Chondrocyte (in vitro differentiated cells): ENCODE data around the gene HOXD13. TPM values are rescaled to one million over a fixed set of nuclear protein-coding genes. Genes with fewer than 3 reads are reported as not detected.

Source experiments
- DNase-seq: peaks from one replicate; pipeline ENCODE4 v3.0.0; 2021; ENCODE audit warnings: mixed read lengths, low spot score
- H3K27ac Mint-ChIP-seq: one replicate; pipeline ENCODE4 v1.8.0; 2021; ENCODE audit warnings: mild to moderate bottlenecking, moderate library complexity, mixed read lengths; ENCODE audit not compliant: unreplicated experiment
- H3K27me3 Mint-ChIP-seq: 2 replicates; pipeline ENCODE4 v1.8.0; 2021; ENCODE audit warnings: low read depth, mixed read lengths
- H3K36me3 Mint-ChIP-seq: 2 replicates; pipeline ENCODE4 v1.8.0; 2021; ENCODE audit warnings: low read depth, mixed read lengths
- H3K4me1 Mint-ChIP-seq: 2 replicates; pipeline ENCODE4 v1.8.0; 2021; ENCODE audit warnings: low read depth, mild to moderate bottlenecking, mixed read lengths
- H3K4me3 Mint-ChIP-seq: one replicate; pipeline ENCODE4 v1.8.0; 2021; ENCODE audit warnings: mild to moderate bottlenecking, moderate library complexity, mixed read lengths; ENCODE audit not compliant: unreplicated experiment
- H3K9me3 Mint-ChIP-seq: 2 replicates; pipeline ENCODE4 v1.8.0; 2021; ENCODE audit warnings: low read depth, mixed read lengths
- CTCF ChIP-seq: fragments of 200-600 bp; sonication (generic); IDR thresholded peaks from 2 replicates; pipeline ENCODE4 v1.5.0; 2021; ENCODE audit warnings: antibody characterized with exemption, mild to moderate bottlenecking, moderate library complexity
- total RNA-seq: library from RNA; stranded (reverse); gene quantifications from 3 replicates; pipeline ENCODE4 v1.2.1, GENCODE V29; 2021

HOXD13 gene
- total RNA-seq, 1 donor from 2014 or later: not detected

GRCh38 chr2:176081376-176081836 is 11.1 kb upstream of the HOXD13 start:
- no peak for TF ChIP-seq CTCF
- H3K27me3 Mint-ChIP-seq: peaks cover 72% of the 10 kb centered on the region
- H3K4me1 Mint-ChIP-seq: peaks cover 27% of the 10 kb centered on the region
- H3K4me3 Mint-ChIP-seq: no peak overlapping the region
- H3K9me3 Mint-ChIP-seq: no peaks in the 10 kb centered on the region
- DNase-seq: no peak
- H3K36me3 Mint-ChIP-seq: peaks cover 6% of the 10 kb centered on the region
- H3K27ac Mint-ChIP-seq: no peak overlapping the region

GRCh38 chr2:176081837-176082524 is 10.5 kb upstream of the HOXD13 start:
- DNase-seq: no peak
- peaks cover 6% of the 10 kb centered on the region for H3K36me3 Mint-ChIP-seq
- peaks cover 74% of the 10 kb centered on the region for H3K27me3 Mint-ChIP-seq
- TF ChIP-seq CTCF: no peak
- H3K4me1 Mint-ChIP-seq: peaks cover 27% of the 10 kb centered on the region
- H3K27ac Mint-ChIP-seq: no peak overlapping the region
- no peaks in the 10 kb centered on the region for H3K9me3 Mint-ChIP-seq
- no peak overlapping the region for H3K4me3 Mint-ChIP-seq

DNA sequence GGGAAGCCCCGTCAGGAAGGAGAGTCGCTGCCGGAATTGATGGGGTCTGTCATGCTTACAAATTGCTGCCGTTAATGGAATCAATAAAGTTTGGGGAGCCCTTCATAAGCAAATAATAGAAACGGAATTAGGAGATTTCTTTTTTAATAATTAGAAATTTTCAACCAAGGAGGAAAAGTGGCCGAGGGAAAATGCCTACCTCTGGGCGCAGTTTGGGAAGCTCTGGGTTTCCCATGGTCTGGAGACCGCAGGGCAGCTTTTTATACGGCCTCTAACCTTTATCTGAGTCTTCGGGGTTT is 10.0 kb upstream of the HOXD13 start:
- DNase-seq: no peak
- H3K4me1 Mint-ChIP-seq: peaks cover 27% of the 10 kb centered on the region
- no peak overlapping the region for H3K4me3 Mint-ChIP-seq
- no peaks in the 10 kb centered on the region for H3K9me3 Mint-ChIP-seq
- H3K36me3 Mint-ChIP-seq: peaks cover 6% of the 10 kb centered on the region
- no peak for TF ChIP-seq CTCF
- peaks cover 74% of the 10 kb centered on the region for H3K27me3 Mint-ChIP-seq
- H3K27ac Mint-ChIP-seq: no peak overlapping the region

DNA sequence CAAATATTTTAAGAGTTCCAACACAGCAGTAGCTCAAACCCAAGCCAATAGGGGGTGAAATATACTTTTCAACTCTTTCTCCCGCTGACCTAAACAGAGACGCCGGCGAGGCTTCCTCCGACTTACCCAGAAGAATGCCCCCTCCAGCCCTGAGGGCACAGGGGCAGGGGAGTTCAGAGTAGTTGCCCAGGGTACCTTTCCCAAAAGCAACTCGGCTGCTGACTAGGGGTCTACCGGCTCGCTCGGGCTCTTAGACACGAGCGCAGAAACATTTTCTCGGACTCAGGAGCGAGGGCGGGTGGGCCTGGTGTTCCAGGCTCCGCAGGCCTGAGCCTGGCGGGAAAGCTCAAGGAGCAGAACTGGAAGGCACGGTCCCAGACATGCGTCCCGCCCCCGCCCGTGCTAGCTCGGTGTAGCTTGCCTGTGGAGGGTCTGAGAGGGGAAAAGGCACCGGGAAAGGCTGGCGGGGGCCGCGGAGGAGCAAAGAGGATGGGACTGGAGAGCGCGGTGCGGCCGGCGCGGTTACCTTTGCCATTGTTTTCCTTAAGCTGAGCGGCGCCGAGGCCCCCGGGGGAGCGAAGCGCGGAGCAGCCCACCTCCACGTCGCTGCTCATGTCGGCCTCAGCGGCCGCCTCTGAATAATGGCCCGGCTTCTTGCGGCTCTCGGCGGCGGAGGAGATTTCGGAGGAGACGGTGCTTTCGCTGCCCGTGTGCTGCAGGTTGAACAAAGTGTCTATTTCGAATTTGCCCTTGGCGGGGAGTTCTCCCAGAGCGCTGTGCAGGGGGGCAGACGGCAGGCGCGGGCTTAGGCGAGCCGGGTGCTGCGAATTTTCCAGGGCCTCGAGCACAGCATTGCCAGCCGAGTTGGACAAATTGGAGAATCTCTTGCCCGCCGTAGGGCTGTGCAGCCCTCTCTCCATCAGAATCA is 9.4 kb upstream of the HOXD13 start:
- no peak for TF ChIP-seq CTCF

DNA sequence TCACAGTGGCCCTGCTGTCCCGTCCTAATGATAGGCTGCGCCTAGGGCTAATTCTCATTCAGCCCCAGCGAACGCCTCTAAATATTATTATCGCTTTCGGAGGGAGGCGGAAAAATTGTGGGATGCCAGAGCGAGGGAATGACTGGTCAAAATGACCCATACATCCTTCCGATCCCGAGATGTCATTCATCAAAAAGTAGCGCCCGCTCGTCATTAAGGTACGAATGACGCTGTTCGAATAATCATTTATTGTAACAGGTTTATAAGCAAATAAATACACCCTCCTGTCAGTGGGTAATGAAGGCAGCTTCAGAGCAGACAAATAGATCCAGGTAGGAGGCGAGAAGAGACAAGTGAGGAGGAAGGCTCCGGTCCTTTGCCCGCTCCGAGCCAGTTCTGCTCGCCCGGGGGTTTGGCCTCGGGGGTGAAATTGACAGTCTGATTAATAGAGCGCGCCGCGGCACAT is 8.7 kb upstream of the HOXD13 start, which contains the start of gene EVX2:
Gene EVX2, minus strand, starts transcription at position 167 of the 466 bp plus-strand sequence. CDS start 186 bp downstream, outside the sequence.
- TF ChIP-seq CTCF: no peak
- peaks cover 81% of the 10 kb centered on the region for H3K27me3 Mint-ChIP-seq
- H3K27ac Mint-ChIP-seq: no peak within 1 kb of the TSS
- H3K9me3 Mint-ChIP-seq: no peaks in the 10 kb centered on the region
- no peak within 1 kb of the TSS for H3K4me3 Mint-ChIP-seq
- no peak for DNase-seq
- peaks cover 6% of the 10 kb centered on the region for H3K36me3 Mint-ChIP-seq
- peaks cover 34% of the 10 kb centered on the region for H3K4me1 Mint-ChIP-seq

More for the DNA sequence above, 9.4 kb upstream of the HOXD13 start:
- Mint-ChIP-seq H3K27me3 (peaks cover 81% of the 10 kb centered on the region), H3K9me3 (no peaks in the 10 kb centered on the region), H3K27ac (no peak overlapping the region), H3K36me3 (peaks cover 6% of the 10 kb centered on the region), H3K4me1 (peaks cover 30% of the 10 kb centered on the region), H3K4me3 (no peak overlapping the region)
- no peak for DNase-seq
